ENCODE measurements around the gene METTL9.
"Not testable (repeated sequence)": the region's sequence is repeated elsewhere in the genome, so short reads cannot be mapped to it uniquely, and the experiment has no call there.

The METTL9 gene

GRCh38 chr16:21626659-21627277 is 27.4 kb downstream of the METTL9 start:
- Histone ChIP-seq H3K9ac (ENCODE audit: insufficient read length) (peak overlapping the region; percentile 68), H3K36me3 (ENCODE audit: insufficient read depth, low read length) (peaks cover 55% of the 10 kb centered on the region), H3K9me3 (ENCODE audit: low read depth, low read length) (0 out of 2 replicates have a peak, but pooled peaks cover 7% of the 10 kb centered on the region), H3K27ac (peak overlapping the region; percentile 99), H3K4me3 (peak overlapping the region; percentile 59)
- DNase-seq (ENCODE audit: low read depth, low spot score) = no peak
- TF ChIP-seq EZH2 (IDR thresholded peaks at IDR 0.05) = no peak
- TF ChIP-seq FOXP2 (optimal IDR thresholded peaks at IDR 0.05; ENCODE audit: control extremely low read depth, extremely low read length, insufficient read depth) = no peak
- TF ChIP-seq POLR2AphosphoS5 (IDR thresholded peaks at IDR 0.05; ENCODE audit: borderline replicate concordance, low read depth, low read length) = no peak

GRCh38 chr16:21628121-21628726 is 28.8 kb downstream of the METTL9 start:
- Histone ChIP-seq H3K4me3 (no peak overlapping the region), H3K27ac (no peak overlapping the region), H3K9ac (ENCODE audit: insufficient read length) (no peak overlapping the region), H3K9me3 (ENCODE audit: low read depth, low read length) (0 out of 2 replicates have a peak, but pooled peaks cover 7% of the 10 kb centered on the region), H3K36me3 (ENCODE audit: insufficient read depth, low read length) (peaks cover 52% of the 10 kb centered on the region)
- DNase-seq (ENCODE audit: low read depth, low spot score) = no peak
- no peak for TF ChIP-seq POLR2AphosphoS5 (IDR thresholded peaks at IDR 0.05; ENCODE audit: borderline replicate concordance, low read depth, low read length)
- TF ChIP-seq FOXP2 (optimal IDR thresholded peaks at IDR 0.05; ENCODE audit: control extremely low read depth, extremely low read length, insufficient read depth) = no peak
- TF ChIP-seq EZH2 (IDR thresholded peaks at IDR 0.05) = no peak

GRCh38 chr16:21628772-21629171 is 29.4 kb downstream of the METTL9 start:
- H3K4me3 ChIP-seq = no peak overlapping the region
- DNase-seq (ENCODE audit: low read depth, low spot score) = no peak
- no peak overlapping the region for H3K27ac ChIP-seq
- no peak overlapping the region for H3K9ac ChIP-seq (ENCODE audit: insufficient read length)
- peaks cover 53% of the 10 kb centered on the region for H3K36me3 ChIP-seq (ENCODE audit: insufficient read depth, low read length)
- TF ChIP-seq EZH2 (IDR thresholded peaks at IDR 0.05) = no peak
- TF ChIP-seq FOXP2 (optimal IDR thresholded peaks at IDR 0.05; ENCODE audit: control extremely low read depth, extremely low read length, insufficient read depth) = no peak
- no peak for TF ChIP-seq POLR2AphosphoS5 (IDR thresholded peaks at IDR 0.05; ENCODE audit: borderline replicate concordance, low read depth, low read length)
- H3K9me3 ChIP-seq (ENCODE audit: low read depth, low read length) = 0 out of 2 replicates have a peak, but pooled peaks cover 7% of the 10 kb centered on the region

- not testable (repeated sequence) for H3K9me3 ChIP-seq (ENCODE audit: low read depth, low read length); H3K9ac ChIP-seq (ENCODE audit: insufficient read length); H3K27ac ChIP-seq; DNase-seq (ENCODE audit: low read depth, low spot score); H3K4me3 ChIP-seq
- H3K36me3 ChIP-seq (ENCODE audit: insufficient read depth, low read length) = peaks cover 49% of the 10 kb centered on the region
Measured at GRCh38 chr16:21629616-21630539, 30.5 kb downstream of the METTL9 start.

GRCh38 chr16:21630866-21631265 is 31.5 kb downstream of the METTL9 start:
- H3K9ac ChIP-seq (ENCODE audit: insufficient read length); DNase-seq (ENCODE audit: low read depth, low spot score); H3K4me3 ChIP-seq; H3K9me3 ChIP-seq (ENCODE audit: low read depth, low read length); H3K27ac ChIP-seq: not testable (repeated sequence)
- H3K36me3 ChIP-seq (ENCODE audit: insufficient read depth, low read length) = peaks cover 42% of the 10 kb centered on the region

GRCh38 chr16:21631376-21631775 is 32.0 kb downstream of the METTL9 start:
- H3K36me3 ChIP-seq (ENCODE audit: insufficient read depth, low read length) = peaks cover 43% of the 10 kb centered on the region
- not testable (repeated sequence) for H3K4me3 ChIP-seq; H3K9me3 ChIP-seq (ENCODE audit: low read depth, low read length); H3K27ac ChIP-seq; H3K9ac ChIP-seq (ENCODE audit: insufficient read length); DNase-seq (ENCODE audit: low read depth, low spot score)

- H3K36me3 ChIP-seq (ENCODE audit: insufficient read depth, low read length) = peaks cover 43% of the 10 kb centered on the region
- not testable (repeated sequence) for H3K9me3 ChIP-seq (ENCODE audit: low read depth, low read length); DNase-seq (ENCODE audit: low read depth, low spot score); H3K9ac ChIP-seq (ENCODE audit: insufficient read length); H3K27ac ChIP-seq; H3K4me3 ChIP-seq
Measured at GRCh38 chr16:21631951-21632575, 32.7 kb downstream of the METTL9 start.

- TF ChIP-seq POLR2AphosphoS5 (IDR thresholded peaks at IDR 0.05; ENCODE audit: borderline replicate concordance, low read depth, low read length) (no peak), EZH2 (IDR thresholded peaks at IDR 0.05) (no peak), FOXP2 (optimal IDR thresholded peaks at IDR 0.05; ENCODE audit: control extremely low read depth, extremely low read length, insufficient read depth) (no peak)
- Histone ChIP-seq H3K9me3 (ENCODE audit: low read depth, low read length) (0 out of 2 replicates have a peak, but pooled peaks cover under 1% of the 10 kb centered on the region), H3K36me3 (ENCODE audit: insufficient read depth, low read length) (peaks cover 26% of the 10 kb centered on the region), H3K9ac (ENCODE audit: insufficient read length) (no peak overlapping the region), H3K27ac (no peak overlapping the region), H3K4me3 (no peak overlapping the region)
- DNase-seq (ENCODE audit: low read depth, low spot score) = no peak
Measured at GRCh38 chr16:21634216-21634615, 34.8 kb downstream of the METTL9 start.

GRCh38 chr16:21635694-21636093 is 36.3 kb downstream of the METTL9 start:
- not testable (repeated sequence) for H3K27ac ChIP-seq; H3K9me3 ChIP-seq (ENCODE audit: low read depth, low read length); DNase-seq (ENCODE audit: low read depth, low spot score); H3K9ac ChIP-seq (ENCODE audit: insufficient read length); H3K4me3 ChIP-seq
- H3K36me3 ChIP-seq (ENCODE audit: insufficient read depth, low read length) = peaks cover 15% of the 10 kb centered on the region; the same call in 1 of the 2 replicates
